ENCODE results near the gene ITGAD.

- no peak for TF ChIP-seq SUZ12 (IDR thresholded peaks at IDR 0.05; ENCODE audit: extremely low read depth, insufficient read depth, insufficient read length)
- no peak for TF ChIP-seq ZNF274 (IDR thresholded peaks at IDR 0.05; ENCODE audit: low read depth, low read length)
- no peak for TF ChIP-seq YY1 (IDR thresholded peaks at IDR 0.05; ENCODE audit: insufficient read depth, insufficient read length)
Observed at GRCh38 chr16:31467151-31467773, 74.1 kb downstream of the ITGAD start.

All from NT2/D1 (cell line).